ENCODE data around the gene PDZRN3. TPM values are rescaled to one million over a fixed set of nuclear protein-coding genes. Genes with fewer than 3 reads are reported as not detected.

PDZRN3 gene
- total and polyA plus RNA-seq, 4 donors: 7.3 to 36.4 (median 16.3) TPM

DNA sequence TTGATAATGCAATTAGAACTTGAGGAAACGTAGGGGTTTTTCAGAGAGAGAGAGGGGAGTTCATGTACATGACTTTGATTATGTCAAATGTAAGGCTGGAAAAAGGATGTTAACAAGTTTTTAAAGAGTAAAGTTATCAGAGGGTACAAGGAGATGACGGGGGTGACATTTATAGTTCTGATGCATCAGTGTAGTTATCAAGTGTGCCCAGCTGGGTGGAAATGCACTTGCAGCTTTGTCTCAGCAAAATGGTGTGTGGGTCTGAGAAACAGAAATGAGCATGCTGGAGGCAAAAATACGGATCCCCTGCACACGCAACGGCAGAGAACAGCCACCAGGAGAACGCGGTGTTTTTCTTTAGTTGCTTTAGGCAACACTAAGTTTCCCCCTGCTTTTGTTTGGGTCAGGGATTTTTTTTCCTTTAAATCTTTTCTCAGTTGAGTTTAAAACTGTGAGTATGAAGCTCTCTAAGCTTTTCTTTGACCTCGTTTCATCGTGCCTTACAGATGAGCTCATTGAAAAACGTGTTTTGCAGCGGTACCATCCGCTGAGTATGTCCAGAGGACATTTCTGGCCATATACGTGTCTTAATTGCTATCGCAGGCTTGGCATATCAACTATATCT is 205.4 kb downstream of the PDZRN3 start:
- TF ChIP-seq, protein P1, sequence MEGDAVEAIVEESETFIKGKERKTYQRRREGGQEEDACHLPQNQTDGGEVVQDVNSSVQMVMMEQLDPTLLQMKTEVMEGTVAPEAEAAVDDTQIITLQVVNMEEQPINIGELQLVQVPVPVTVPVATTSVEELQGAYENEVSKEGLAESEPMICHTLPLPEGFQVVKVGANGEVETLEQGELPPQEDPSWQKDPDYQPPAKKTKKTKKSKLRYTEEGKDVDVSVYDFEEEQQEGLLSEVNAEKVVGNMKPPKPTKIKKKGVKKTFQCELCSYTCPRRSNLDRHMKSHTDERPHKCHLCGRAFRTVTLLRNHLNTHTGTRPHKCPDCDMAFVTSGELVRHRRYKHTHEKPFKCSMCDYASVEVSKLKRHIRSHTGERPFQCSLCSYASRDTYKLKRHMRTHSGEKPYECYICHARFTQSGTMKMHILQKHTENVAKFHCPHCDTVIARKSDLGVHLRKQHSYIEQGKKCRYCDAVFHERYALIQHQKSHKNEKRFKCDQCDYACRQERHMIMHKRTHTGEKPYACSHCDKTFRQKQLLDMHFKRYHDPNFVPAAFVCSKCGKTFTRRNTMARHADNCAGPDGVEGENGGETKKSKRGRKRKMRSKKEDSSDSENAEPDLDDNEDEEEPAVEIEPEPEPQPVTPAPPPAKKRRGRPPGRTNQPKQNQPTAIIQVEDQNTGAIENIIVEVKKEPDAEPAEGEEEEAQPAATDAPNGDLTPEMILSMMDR (IDR thresholded peaks at IDR 0.05; ENCODE audit: control extremely low read depth, extremely low read depth): no peak
- Histone ChIP-seq H3K4me1 (ENCODE audit: control insufficient read depth in 5 of 5, insufficient read depth in 5 of 5, low read length in 5 of 5) (peaks cover 0 to 58% (median 3%) of the 10 kb centered on the region in 5 donors), H3K36me3 (ENCODE audit: control insufficient read depth in 4 of 4, insufficient read depth in 4 of 4, low read length in 4 of 4) (no peaks in the 10 kb centered on the region), H3K9me3 (ENCODE audit: control insufficient read depth in 4 of 4, insufficient read depth in 3 of 4, low read length in 3 of 4) (no peaks in the 10 kb centered on the region), H3K9ac (ENCODE audit: insufficient read depth in 1 of 2, low read length in 2 of 2) (peak overlapping the region in 1 of 2 donors; percentile 80), H3K27ac (ENCODE audit: low read depth in 1 of 2, low read length in 1 of 2) (no peak overlapping the region), H3K4me3 (no peak overlapping the region), H3K27me3 (ENCODE audit: control insufficient read depth in 3 of 3, insufficient read depth in 3 of 3, low read length in 2 of 3) (no peaks in the 10 kb centered on the region)
- no peak for ATAC-seq (ENCODE audit: insufficient read depth, low FRiP score)
- DNase-seq: peak; percentile 37 to 82 (median 78)
- WGBS, 2 donors: 61 to 78% methylated on average over 14 of the region's 14 CpGs

DNA sequence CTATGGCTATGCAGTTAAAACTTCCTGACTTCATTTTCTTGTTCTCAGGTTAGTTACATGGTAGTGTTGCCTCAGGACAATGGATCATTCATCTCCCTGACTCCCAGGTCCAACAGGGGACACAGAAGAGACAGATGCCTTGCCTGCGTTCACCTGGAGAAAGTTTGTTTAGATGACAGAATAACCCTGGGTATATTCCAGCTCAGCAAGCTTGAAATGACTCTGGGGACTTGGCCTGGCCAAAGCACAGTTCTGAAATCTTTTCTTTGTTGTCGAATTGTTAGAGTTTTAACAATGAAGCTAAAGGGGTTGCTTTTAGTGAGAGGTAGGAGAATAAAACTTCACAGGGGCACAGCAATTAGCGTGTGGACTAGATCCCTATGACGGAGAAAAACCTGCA is 206.1 kb downstream of the PDZRN3 start:
- H3K27me3 ChIP-seq (ENCODE audit: control insufficient read depth in 3 of 3, insufficient read depth in 3 of 3, low read length in 2 of 3): no peaks in the 10 kb centered on the region
- TF ChIP-seq, protein P1 (IDR thresholded peaks at IDR 0.05; ENCODE audit: control extremely low read depth, extremely low read depth): no peak
- no peak overlapping the region for H3K9ac ChIP-seq (ENCODE audit: insufficient read depth in 1 of 2, low read length in 2 of 2)
- H3K4me3 ChIP-seq: no peak overlapping the region
- no peaks in the 10 kb centered on the region for H3K36me3 ChIP-seq (ENCODE audit: control insufficient read depth in 4 of 4, insufficient read depth in 4 of 4, low read length in 4 of 4)
- peaks cover 0 to 55% (median 6%) of the 10 kb centered on the region in 5 donors for H3K4me1 ChIP-seq (ENCODE audit: control insufficient read depth in 5 of 5, insufficient read depth in 5 of 5, low read length in 5 of 5)
- no peak for DNase-seq
- 69 to 85% methylated on average over 4 of the region's 4 CpGs for WGBS, 2 donors
- peak overlapping the region in 1 of 2 donors; percentile 7 for H3K27ac ChIP-seq (ENCODE audit: low read depth in 1 of 2, low read length in 1 of 2)
- no peak for ATAC-seq (ENCODE audit: insufficient read depth, low FRiP score)
- H3K9me3 ChIP-seq (ENCODE audit: control insufficient read depth in 4 of 4, insufficient read depth in 3 of 4, low read length in 3 of 4): no peaks in the 10 kb centered on the region

DNA sequence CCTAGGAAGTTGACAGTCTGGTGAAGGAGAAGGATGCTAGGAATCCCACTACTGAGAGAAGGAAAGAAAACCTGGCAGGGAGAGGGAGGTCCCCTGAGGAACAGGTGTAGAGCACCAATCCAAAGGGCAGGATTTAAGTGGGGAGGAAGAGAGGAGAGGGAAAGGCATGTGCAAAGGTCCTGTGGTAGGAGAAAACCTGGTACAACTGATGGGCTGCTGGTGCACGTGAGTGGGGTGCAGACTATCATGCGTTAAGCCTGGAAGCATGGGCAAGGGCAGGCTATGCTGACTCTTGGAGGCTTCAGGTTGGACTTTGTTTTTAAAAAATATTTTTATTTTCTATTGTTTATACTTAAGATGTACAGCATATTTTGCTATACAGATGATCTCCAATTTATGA is 209.6 kb downstream of the PDZRN3 start:
- H3K36me3 ChIP-seq (ENCODE audit: control insufficient read depth in 4 of 4, insufficient read depth in 4 of 4, low read length in 4 of 4): peaks cover 0 to 5% (median 0%) of the 10 kb centered on the region in 4 donors
- no peak overlapping the region for H3K9ac ChIP-seq (ENCODE audit: insufficient read depth in 1 of 2, low read length in 2 of 2)
- WGBS, 2 donors: 91 to 95% methylated on average over 2 of the region's 2 CpGs
- TF ChIP-seq, protein P1 (IDR thresholded peaks at IDR 0.05; ENCODE audit: control extremely low read depth, extremely low read depth): no peak
- DNase-seq (no peak), ATAC-seq (ENCODE audit: insufficient read depth, low FRiP score) (no peak)
- peaks cover 0 to 33% (median 4%) of the 10 kb centered on the region in 5 donors for H3K4me1 ChIP-seq (ENCODE audit: control insufficient read depth in 5 of 5, insufficient read depth in 5 of 5, low read length in 5 of 5)
- no peak overlapping the region for H3K4me3 ChIP-seq
- no peak overlapping the region for H3K27ac ChIP-seq (ENCODE audit: low read depth in 1 of 2, low read length in 1 of 2)
- H3K9me3 ChIP-seq (ENCODE audit: control insufficient read depth in 4 of 4, insufficient read depth in 3 of 4, low read length in 3 of 4): no peaks in the 10 kb centered on the region
- H3K27me3 ChIP-seq (ENCODE audit: control insufficient read depth in 3 of 3, insufficient read depth in 3 of 3, low read length in 2 of 3): no peaks in the 10 kb centered on the region

DNA sequence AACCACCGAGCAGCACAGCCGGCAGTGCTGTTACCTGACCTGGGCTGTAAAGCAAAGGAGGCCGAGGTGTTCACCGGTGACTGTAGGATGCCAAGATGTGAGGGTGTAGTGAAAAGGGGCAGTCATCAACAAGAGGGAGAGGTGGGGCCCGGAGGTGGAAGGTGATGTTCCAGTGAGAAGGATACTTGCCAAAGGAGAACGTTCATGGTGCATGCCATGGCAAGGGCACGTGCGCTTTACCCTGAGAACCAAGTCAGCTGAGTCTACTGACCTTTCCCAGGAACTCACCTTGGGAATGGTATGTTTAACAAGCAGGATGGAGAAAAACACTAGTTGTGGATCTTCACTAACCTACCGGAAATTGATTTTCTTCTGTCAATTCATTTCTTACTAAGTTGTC is 211.1 kb downstream of the PDZRN3 start:
- Histone ChIP-seq H3K9ac (ENCODE audit: insufficient read depth in 1 of 2, low read length in 2 of 2) (no peak overlapping the region), H3K9me3 (ENCODE audit: control insufficient read depth in 4 of 4, insufficient read depth in 3 of 4, low read length in 3 of 4) (no peaks in the 10 kb centered on the region), H3K27ac (ENCODE audit: low read depth in 1 of 2, low read length in 1 of 2) (no peak overlapping the region), H3K4me3 (no peak overlapping the region), H3K36me3 (ENCODE audit: control insufficient read depth in 4 of 4, insufficient read depth in 4 of 4, low read length in 4 of 4) (peaks cover 0 to 5% (median 0%) of the 10 kb centered on the region in 4 donors), H3K27me3 (ENCODE audit: control insufficient read depth in 3 of 3, insufficient read depth in 3 of 3, low read length in 2 of 3) (no peaks in the 10 kb centered on the region), H3K4me1 (ENCODE audit: control insufficient read depth in 5 of 5, insufficient read depth in 5 of 5, low read length in 5 of 5) (peaks cover 0 to 18% (median 5%) of the 10 kb centered on the region in 5 donors)
- DNase-seq (no peak), ATAC-seq (ENCODE audit: insufficient read depth, low FRiP score) (no peak)
- WGBS, 2 donors: 92 to 95% methylated on average over 9 of the region's 9 CpGs
- TF ChIP-seq, protein P1 (IDR thresholded peaks at IDR 0.05; ENCODE audit: control extremely low read depth, extremely low read depth): no peak
